Loucy (cell line): ENCODE measurements around the gene ARHGAP32.

Experiments
- H2AFZ ChIP-seq: fragments of 200-600 bp; sonication (generic); 2 replicates; pipeline ENCODE4 v1.6.0; 2016; ENCODE audit warnings: antibody characterized with exemption, mild to moderate bottlenecking, low read length, moderate library complexity
- H3F3A ChIP-seq: fragments of 200-600 bp; 2 replicates; pipeline ENCODE4 v1.6.0; 2016; ENCODE audit warnings: antibody characterized with exemption, low read depth, mild to moderate bottlenecking
- H3K27me3 ChIP-seq: fragments of 200-600 bp; sonication (generic); 2 replicates; pipeline ENCODE4 v1.6.1; 2014; ENCODE audit warnings: low read length, mild to moderate bottlenecking; ENCODE audit not compliant: insufficient read depth, poor library complexity, severe bottlenecking
- H3K36me3 ChIP-seq: fragments of 200-600 bp; sonication (generic); 2 replicates; pipeline ENCODE4 v1.6.1; 2016; ENCODE audit warnings: low read length; ENCODE audit not compliant: insufficient read depth
- H3K4me1 ChIP-seq: fragments of 200-600 bp; sonication (generic); 2 replicates; pipeline ENCODE4 v1.5.1; 2014; ENCODE audit warnings: low read length, mild to moderate bottlenecking; ENCODE audit not compliant: insufficient read depth, poor library complexity, severe bottlenecking
- H3K4me2 ChIP-seq: fragments of 200-600 bp; sonication (generic); 2 replicates; pipeline ENCODE4 v1.6.0; 2014; ENCODE audit warnings: antibody characterized with exemption, low read length, low read depth, mild to moderate bottlenecking; ENCODE audit not compliant: poor library complexity, severe bottlenecking
- H3K4me3 ChIP-seq: fragments of 200-600 bp; sonication (generic); 2 replicates; pipeline ENCODE4 v1.5.1; 2014; ENCODE audit warnings: low read length, mild to moderate bottlenecking, mixed read lengths; ENCODE audit not compliant: poor library complexity, severe bottlenecking
- H3K79me2 ChIP-seq: fragments of 200-600 bp; sonication (generic); 2 replicates; pipeline ENCODE4 v1.6.1; 2014; ENCODE audit warnings: low read length; ENCODE audit not compliant: insufficient read depth
- H3K9ac ChIP-seq: fragments of 200-600 bp; sonication (generic); 2 replicates; pipeline ENCODE4 v1.6.0; 2014; ENCODE audit warnings: mild to moderate bottlenecking, low read depth, low read length, moderate library complexity; ENCODE audit not compliant: poor library complexity, severe bottlenecking
- H3K9me2 ChIP-seq: fragments of 200-600 bp; sonication (generic); replicated peaks from 2 replicates; pipeline ENCODE4 v1.6.1; 2016; ENCODE audit warnings: low read depth, low read length, mixed read lengths
- H3K9me3 ChIP-seq: fragments of 200-600 bp; sonication (generic); 2 replicates; pipeline ENCODE4 v1.6.1; 2014; ENCODE audit warnings: mild to moderate bottlenecking, antibody characterized with exemption, low read length, low read depth; ENCODE audit not compliant: insufficient read depth
- H4K20me1 ChIP-seq: fragments of 200-600 bp; sonication (generic); 2 replicates; pipeline ENCODE4 v1.6.0; 2014; ENCODE audit warnings: antibody characterized with exemption, low read length, mild to moderate bottlenecking; ENCODE audit not compliant: insufficient read depth, poor library complexity, severe bottlenecking
- EZH2phosphoT487 ChIP-seq: fragments of 200-600 bp; IDR thresholded peaks from 2 replicates; pipeline ENCODE4 v1.6.1; 2018; ENCODE audit warnings: antibody characterized with exemption, mild to moderate bottlenecking, moderate library complexity, borderline replicate concordance
- TF ChIP-seq, protein P1 (sequence below): fragments of 200-600 bp; sonication (generic); conservative IDR thresholded peaks from 2 replicates; pipeline ENCODE4 v1.5.1; 2014; ENCODE audit warnings: mild to moderate bottlenecking, antibody characterized with exemption, low read length

ARHGAP32 gene

DNA sequence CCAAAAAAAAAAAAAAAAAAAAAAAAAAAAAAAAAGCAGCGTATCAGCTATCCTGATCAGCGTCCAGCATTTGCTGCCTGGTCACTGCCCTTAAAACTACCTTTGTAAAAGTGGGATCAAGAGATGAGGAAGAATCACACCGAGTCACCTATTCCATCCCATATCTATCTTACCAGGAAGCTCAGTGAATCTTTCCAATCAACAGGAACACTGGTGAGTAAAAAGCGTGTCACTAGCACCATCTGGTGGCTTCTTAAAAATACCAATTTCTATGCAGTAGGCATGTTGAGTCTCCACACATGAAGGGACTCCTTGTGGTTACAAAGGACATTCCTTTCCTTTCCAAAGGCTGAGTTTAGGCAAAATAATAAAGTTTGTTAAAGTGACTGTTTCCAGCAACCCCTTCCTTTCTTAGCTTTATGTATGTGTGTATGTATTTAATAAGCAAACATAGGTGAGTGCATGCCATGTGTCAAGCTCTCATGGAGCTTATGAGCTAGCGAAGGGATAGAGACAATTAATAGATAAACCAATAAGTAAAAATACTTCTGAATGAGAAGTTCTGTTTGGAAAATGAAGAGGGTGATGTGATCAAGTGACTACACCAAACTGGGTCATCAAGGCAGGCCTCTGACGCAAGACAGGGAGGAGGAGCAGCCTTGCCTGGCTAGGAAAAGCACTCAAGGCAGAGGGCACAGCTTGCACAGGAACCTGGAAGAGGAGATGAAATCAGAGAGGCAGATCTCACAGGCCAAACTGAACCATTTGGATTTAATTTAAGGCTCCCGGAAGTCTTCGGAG is 235.5 kb downstream of the ARHGAP32 start:
- H3K9me2 ChIP-seq: no peaks in the 10 kb centered on the region
- H3K79me2 ChIP-seq: no peaks in the 10 kb centered on the region
- H4K20me1 ChIP-seq: no peaks in the 10 kb centered on the region
- no peaks in the 10 kb centered on the region for H3K27me3 ChIP-seq
- TF ChIP-seq EZH2phosphoT487: no peak
- TF ChIP-seq, protein P1, sequence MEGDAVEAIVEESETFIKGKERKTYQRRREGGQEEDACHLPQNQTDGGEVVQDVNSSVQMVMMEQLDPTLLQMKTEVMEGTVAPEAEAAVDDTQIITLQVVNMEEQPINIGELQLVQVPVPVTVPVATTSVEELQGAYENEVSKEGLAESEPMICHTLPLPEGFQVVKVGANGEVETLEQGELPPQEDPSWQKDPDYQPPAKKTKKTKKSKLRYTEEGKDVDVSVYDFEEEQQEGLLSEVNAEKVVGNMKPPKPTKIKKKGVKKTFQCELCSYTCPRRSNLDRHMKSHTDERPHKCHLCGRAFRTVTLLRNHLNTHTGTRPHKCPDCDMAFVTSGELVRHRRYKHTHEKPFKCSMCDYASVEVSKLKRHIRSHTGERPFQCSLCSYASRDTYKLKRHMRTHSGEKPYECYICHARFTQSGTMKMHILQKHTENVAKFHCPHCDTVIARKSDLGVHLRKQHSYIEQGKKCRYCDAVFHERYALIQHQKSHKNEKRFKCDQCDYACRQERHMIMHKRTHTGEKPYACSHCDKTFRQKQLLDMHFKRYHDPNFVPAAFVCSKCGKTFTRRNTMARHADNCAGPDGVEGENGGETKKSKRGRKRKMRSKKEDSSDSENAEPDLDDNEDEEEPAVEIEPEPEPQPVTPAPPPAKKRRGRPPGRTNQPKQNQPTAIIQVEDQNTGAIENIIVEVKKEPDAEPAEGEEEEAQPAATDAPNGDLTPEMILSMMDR: peak; percentile 89
- H3K4me3 ChIP-seq: no peak overlapping the region
- no peaks in the 10 kb centered on the region for H3K36me3 ChIP-seq
- no peak overlapping the region for H3K4me2 ChIP-seq
- no peak overlapping the region for H3K9ac ChIP-seq
- H2AFZ ChIP-seq: no peak overlapping the region
- no peaks in the 10 kb centered on the region for H3K4me1 ChIP-seq
- H3F3A ChIP-seq: no peaks in the 10 kb centered on the region
- no peaks in the 10 kb centered on the region for H3K9me3 ChIP-seq

DNA sequence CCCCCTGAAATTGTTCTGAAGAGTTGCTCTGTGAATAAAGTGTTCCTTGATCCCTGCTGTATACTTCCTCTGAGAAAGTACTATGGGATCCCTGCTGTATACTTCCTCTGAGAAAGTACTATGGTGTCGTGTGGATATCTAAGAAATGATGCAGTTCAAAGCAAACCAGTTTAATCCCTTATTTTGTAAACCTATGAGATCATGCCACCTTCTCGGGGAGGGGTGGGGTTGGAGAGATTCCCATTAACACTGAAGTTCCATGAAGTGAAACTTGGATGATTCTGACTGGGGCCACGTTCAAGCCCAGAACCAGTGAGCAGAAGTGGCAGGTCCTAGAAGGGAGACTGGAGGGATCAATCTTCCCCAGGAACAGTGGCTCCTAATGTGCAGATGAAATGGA is 236.5 kb downstream of the ARHGAP32 start:
- H3K4me3 ChIP-seq: no peak overlapping the region

DNA sequence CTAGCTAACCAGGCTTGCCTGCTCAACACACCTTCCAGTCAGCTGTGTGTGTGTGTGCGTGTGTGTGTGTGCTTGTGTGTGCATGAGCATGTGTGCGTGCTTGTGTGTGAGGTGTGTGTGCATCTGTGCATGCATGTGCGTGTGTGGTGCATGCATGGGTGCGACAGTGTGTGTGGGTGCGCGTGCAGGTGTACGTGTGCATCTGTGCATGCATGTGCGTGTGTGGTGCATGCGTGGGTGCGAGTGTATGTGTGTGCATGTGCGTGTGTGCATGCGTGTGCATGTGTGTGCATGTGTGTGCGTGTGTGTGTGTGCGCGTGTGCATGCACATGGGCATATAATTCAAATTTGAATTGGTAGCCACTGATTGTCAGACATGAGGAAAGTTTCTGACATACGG is 239.0 kb downstream of the ARHGAP32 start:
- no peak overlapping the region for H3K4me3 ChIP-seq
- no peak for TF ChIP-seq EZH2phosphoT487
- TF ChIP-seq, protein P1: no peak
- H3F3A ChIP-seq: no peaks in the 10 kb centered on the region
- no peak overlapping the region for H3K9ac ChIP-seq
- no peaks in the 10 kb centered on the region for H3K9me2 ChIP-seq
- no peaks in the 10 kb centered on the region for H3K36me3 ChIP-seq
- no peak overlapping the region for H3K4me2 ChIP-seq
- no peaks in the 10 kb centered on the region for H3K4me1 ChIP-seq
- H3K27me3 ChIP-seq: no peaks in the 10 kb centered on the region
- H3K9me3 ChIP-seq: no peaks in the 10 kb centered on the region
- H4K20me1 ChIP-seq: no peaks in the 10 kb centered on the region
- H3K79me2 ChIP-seq: no peaks in the 10 kb centered on the region
- H2AFZ ChIP-seq: no peak overlapping the region

More for the DNA sequence above, 236.5 kb downstream of the ARHGAP32 start:
- Histone ChIP-seq H4K20me1 (no peaks in the 10 kb centered on the region), H3K9ac (no peak overlapping the region), H3K4me2 (no peak overlapping the region), H3K9me2 (no peaks in the 10 kb centered on the region), H3F3A (no peaks in the 10 kb centered on the region), H3K9me3 (no peaks in the 10 kb centered on the region), H3K79me2 (no peaks in the 10 kb centered on the region), H3K27me3 (no peaks in the 10 kb centered on the region), H2AFZ (no peak overlapping the region), H3K4me1 (no peaks in the 10 kb centered on the region), H3K36me3 (no peaks in the 10 kb centered on the region)
- no peak for TF ChIP-seq EZH2phosphoT487
- TF ChIP-seq, protein P1: no peak
